Renal pelvis (tissue), 4 donors: ENCODE measurements around the gene MAP3K21. TPM values are rescaled to one million over a fixed set of nuclear protein-coding genes. Genes with fewer than 3 reads are reported as not detected.

Experiments
- DNase-seq: peaks from one replicate; pipeline ENCODE4 v3.0.0-alpha.2; 2013
- polyA plus RNA-seq, 3 donors: library from polyadenylated mRNA; unstranded; fragments of 120-200 nt; gene quantifications; one replicate each; pipeline ENCODE4 v1.2.1, GENCODE V29; 2013; ENCODE audit not compliant: insufficient read length in 3 of 3

Gene MAP3K21
- polyA plus RNA-seq, 3 donors: 22.5 to 43.1 (median 27.3) TPM

- DNase-seq: no peak
Measured at GRCh38 chr1:233386336-233386735, 58.8 kb downstream of the MAP3K21 start.

- no peak for DNase-seq
Measured at GRCh38 chr1:233387585-233387984, 60.1 kb downstream of the MAP3K21 start.

DNA sequence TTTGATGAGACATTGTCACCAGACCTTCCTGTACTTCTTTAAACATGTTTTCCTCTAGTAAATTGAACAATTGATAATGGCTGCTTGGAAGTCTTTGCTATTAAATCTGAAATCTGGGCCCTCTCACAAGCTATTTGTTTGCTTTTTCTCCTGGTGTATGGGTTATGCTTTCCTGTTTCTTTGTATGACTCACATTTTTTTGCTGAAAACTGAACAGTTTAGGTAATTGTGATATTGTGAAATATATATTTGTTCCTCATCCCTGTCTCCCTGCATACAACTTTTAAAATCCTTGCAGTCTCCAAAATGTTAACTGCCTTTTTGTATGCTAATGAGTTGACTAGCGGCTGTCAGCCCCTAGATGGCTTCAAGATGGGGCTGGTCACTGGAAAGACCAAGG, 61.6 kb downstream of the MAP3K21 start:
- no peak for DNase-seq

GRCh38 chr1:233389893-233390292, 62.4 kb downstream of the MAP3K21 start:
- no peak for DNase-seq

- no peak for DNase-seq
Measured at GRCh38 chr1:233390842-233391737, 63.6 kb downstream of the MAP3K21 start.

GRCh38 chr1:233393084-233393840, 65.7 kb downstream of the MAP3K21 start:
- no peak for DNase-seq

GRCh38 chr1:233393926-233394680, 66.6 kb downstream of the MAP3K21 start:
- DNase-seq: no peak

DNA sequence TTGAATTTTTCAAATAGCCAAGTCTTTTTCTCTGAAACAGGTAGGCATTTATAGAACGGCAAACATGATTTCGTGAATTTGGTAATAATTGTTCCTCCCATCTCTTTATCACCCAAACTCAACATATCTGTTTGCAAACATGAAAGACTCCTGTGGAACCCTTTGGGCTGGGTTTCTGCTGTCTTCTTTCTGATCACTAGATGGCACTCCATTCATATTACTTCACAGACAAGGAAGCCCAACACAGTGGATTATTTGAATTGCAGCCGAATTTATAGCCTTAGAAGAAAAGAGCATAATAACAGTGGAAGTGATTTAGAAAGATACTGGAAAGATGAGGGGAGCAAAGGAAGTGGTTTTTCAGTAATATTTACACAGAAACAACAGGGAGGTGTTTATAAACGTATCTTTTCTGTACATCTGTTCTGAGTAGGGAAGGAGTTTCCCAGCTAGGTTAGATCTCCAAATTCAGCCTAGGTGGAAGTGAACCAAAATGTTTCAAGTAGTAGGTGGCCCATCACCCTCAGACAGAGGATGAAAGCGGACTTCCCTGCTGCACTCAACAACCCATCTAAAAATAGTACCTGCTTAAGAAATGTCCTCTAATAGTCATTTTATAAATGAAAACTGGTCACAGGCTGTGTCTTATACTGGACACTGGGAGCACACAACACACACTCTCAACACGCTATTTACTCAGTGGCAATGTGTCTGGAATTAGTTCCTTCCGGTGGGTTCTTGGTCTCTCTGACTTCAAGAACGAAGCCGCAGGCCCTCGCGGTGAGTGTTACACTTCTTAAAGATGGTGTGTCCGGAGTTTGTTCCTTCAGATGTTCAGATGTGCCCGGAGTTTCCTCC, 67.6 kb downstream of the MAP3K21 start:
- DNase-seq: peak; percentile 56

DNA sequence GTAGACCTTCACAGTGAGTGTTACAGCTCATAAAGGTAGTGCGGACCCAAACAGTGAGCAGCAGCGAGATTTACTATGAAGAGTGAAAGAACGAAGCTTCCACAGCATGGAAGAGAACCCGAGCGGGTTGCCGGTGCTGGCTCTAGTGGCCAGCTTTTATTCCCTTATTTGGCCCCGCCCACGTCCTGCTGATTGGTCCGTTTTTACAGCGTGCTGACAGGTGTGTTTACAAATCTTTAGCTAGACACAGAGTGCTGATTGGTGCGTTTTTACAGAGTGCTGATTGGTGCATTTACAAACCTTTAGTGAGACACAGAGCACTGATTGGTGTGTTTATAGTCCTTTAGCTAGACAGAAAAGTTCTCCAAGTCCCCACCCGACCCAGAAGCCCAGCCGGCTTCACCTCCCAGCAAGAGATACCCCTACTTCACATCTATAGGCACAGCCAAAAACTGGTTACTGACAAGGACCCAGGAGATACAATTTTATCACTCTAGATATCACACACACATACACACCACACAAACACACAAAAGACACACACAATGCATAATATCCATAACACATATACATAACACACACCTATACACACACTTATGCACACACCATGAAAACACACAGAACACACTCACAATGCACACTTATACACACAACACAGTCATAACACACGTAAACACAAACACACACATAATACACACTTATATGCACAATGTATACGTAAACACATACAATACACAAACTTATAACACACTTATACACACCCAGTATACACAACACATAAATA, 68.5 kb downstream of the MAP3K21 start:
- no peak for DNase-seq

GRCh38 chr1:233406339-233406960, 78.9 kb downstream of the MAP3K21 start:
- no peak for DNase-seq

DNA sequence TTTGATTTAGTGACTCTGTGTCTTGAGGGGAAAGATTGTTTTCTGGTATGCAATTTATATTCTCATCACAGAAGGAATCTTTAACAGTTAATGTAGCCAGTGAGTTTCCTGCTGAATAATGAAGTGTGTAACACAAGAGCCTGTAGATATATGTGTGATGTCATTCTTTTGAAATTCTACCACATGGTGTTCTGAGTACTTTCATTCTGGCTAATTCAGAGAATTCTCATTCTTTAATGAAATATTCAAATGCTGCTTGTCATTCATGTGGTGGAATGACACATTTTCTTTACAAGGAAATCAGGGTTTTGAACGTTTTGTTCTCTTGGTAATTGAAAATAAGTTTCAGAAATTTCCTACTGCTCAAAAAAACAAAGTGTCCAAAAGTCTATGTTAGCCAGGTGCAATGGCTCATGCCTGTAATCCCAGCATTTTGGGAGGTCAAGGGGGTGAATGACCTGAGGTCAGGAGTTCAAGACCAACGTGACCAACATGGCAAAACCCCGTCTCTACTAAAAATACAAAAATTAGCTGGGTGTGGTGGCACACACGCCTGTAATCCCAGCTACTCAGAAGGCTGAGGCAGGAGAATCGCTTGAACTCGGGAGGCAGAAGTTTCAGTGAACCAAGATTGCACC, 79.6 kb downstream of the MAP3K21 start:
- DNase-seq: no peak

GRCh38 chr1:233409540-233409939, 82.0 kb downstream of the MAP3K21 start:
- DNase-seq: no peak

DNA sequence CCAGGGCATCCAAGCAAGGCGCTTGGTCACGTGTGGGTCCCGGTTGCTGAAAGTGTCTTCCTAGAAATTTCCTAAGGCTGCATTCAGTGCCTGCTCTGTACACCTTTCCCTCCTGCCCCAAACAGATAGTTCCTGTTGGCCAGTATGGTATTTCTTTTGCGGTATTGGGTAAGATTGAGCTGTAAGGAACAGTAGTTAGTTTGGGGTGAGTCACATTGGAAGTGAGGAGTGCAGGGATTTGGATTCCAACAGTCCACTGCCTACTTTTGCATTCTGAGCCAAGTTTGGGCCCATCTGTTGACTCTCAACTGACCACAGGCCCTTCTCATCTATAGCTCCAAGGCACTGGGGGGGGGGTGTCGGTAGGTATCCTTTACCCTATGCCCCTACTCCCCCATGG, 83.4 kb downstream of the MAP3K21 start:
- no peak for DNase-seq

- no peak for DNase-seq
Measured at GRCh38 chr1:233412812-233413211, 85.3 kb downstream of the MAP3K21 start.

GRCh38 chr1:233421293-233421692, 93.8 kb downstream of the MAP3K21 start:
- no peak for DNase-seq

DNA sequence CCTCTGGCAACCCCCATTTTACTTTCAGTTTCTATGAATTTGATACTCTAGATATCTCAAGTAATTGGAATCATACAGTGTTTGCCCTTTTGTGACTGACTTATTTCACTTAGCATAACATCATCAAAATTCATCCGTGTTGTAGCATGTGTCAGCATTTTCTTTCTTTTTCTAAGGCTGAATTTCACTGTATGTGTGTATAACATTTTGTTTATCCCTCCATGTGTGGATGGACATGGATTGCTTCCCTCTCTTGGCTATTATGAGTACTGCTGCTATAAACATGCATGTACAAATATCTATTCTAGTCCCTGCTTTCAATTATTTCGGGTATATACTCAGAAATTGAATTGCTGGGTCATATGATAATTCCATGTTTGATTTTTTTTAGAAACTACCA, 97.3 kb downstream of the MAP3K21 start:
- DNase-seq: no peak

DNA sequence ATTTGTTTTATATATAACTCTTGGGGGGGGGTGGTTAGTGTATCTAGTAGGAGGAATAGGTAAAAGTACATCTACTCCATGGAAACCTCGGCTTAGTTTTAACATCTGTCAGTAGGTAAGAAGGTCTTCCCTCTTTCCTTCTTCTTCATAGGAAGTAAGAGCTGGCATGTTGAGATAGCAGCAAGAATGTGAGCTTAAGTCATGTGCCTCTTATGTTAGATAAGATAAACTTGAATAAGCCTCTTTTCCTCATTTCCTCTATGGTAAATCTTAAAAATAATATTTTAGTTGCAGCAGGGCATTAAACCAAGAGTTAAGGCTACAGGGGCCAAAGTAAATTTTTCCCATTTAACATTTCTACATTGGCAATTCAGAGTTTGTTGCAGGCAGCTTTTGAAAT, 100.4 kb downstream of the MAP3K21 start:
- no peak for DNase-seq

GRCh38 chr1:233431753-233432403, 104.4 kb downstream of the MAP3K21 start:
- no peak for DNase-seq

GRCh38 chr1:233432916-233433315, 105.4 kb downstream of the MAP3K21 start:
- DNase-seq: no peak
